GM12878 (cell line): ENCODE results near the gene SGIP1. TPM values are rescaled to one million over a fixed set of nuclear protein-coding genes. Genes with fewer than 3 reads are reported as not detected.

Experiments
- BHLHE40 ChIP-seq, 2 experiments: fragments of 450-650 bp in 1 of 2; IDR thresholded peaks; 2 replicates each; pipeline ENCODE4 v1.6.1; 2011 to 2017; ENCODE audit warnings: low read depth in 2 of 2, borderline replicate concordance in 1 of 2, improper control_type of control experiment in 1 of 2, low read length in 1 of 2, mild to moderate bottlenecking in 1 of 2
- CEBPB ChIP-seq, 2 experiments: fragments of 150-350 bp in 1 of 2; IDR thresholded peaks; 2 replicates each; pipeline ENCODE4 v1.6.1; 2012 to 2014; ENCODE audit warnings: low read depth in 2 of 2, low read length in 2 of 2, borderline replicate concordance in 1 of 2, inconsistent platforms in 1 of 2
- ETV6 ChIP-seq, 2 experiments: fragments of 450-650 bp in 1 of 2; IDR thresholded peaks in 1 of 2; conservative IDR thresholded peaks in 1 of 2; 2 replicates each; pipeline ENCODE4 v1.6.1; 2014; ENCODE audit warnings: antibody characterized with exemption in 1 of 2, borderline replicate concordance in 1 of 2, low read depth in 1 of 2, mild to moderate bottlenecking in 1 of 2, moderate library complexity in 1 of 2
- IKZF2 ChIP-seq, 2 experiments: fragments of 450-650 bp; IDR thresholded peaks; 2 replicates each; pipeline ENCODE4 v1.6.1; 2017; ENCODE audit warnings: mild to moderate bottlenecking in 2 of 2, moderate library complexity in 2 of 2
- LARP7 ChIP-seq: fragments of 450-650 bp; IDR thresholded peaks from 2 replicates; pipeline ENCODE4 v1.6.1; 2017; ENCODE audit warnings: mild to moderate bottlenecking
- MTA2 ChIP-seq: fragments of 450-650 bp; IDR thresholded peaks from 2 replicates; pipeline ENCODE4 v1.6.1; 2016; ENCODE audit warnings: low read depth, mild to moderate bottlenecking, moderate library complexity
- NR2F1 ChIP-seq: fragments of 450-650 bp; conservative IDR thresholded peaks from 2 replicates; pipeline ENCODE4 v1.6.1; 2017; ENCODE audit warnings: mild to moderate bottlenecking
- POLR2AphosphoS5 ChIP-seq: IDR thresholded peaks from 2 replicates; pipeline ENCODE4 v1.6.1; 2011; ENCODE audit warnings: mild to moderate bottlenecking, low read length, inconsistent platforms
- RBBP5 ChIP-seq: fragments of 200-600 bp; sonication (generic); conservative IDR thresholded peaks from 2 replicates; pipeline ENCODE4 v1.6.1; 2016
- ZNF687 ChIP-seq: fragments of 450-650 bp; IDR thresholded peaks from 2 replicates; pipeline ENCODE4 v1.6.1; 2017; ENCODE audit warnings: mild to moderate bottlenecking, moderate library complexity
- polyA plus RNA-seq, 11 experiments: library from polyadenylated mRNA; depleted of rRNA in 4 of 11; unstranded in 6 of 11; stranded (reverse) in 5 of 11; fragments of >200 nt; fragmentation: Nextera tagmentation in 4 of 11; fragmentation: Illumina TruSeq in 1 of 11; extraction: Ambion mirVana in 4 of 11; extraction: Trizol in 1 of 11; gene quantifications; 1 replicate in 1 of 11; 2 replicates in 10 of 11; pipeline versions ENCODE4 v1.2.1 to v1.2.3, GENCODE V29; 2011 to 2016; ENCODE audit warnings: inconsistent platforms in 2 of 11, missing spikeins in 2 of 11, low read depth in 1 of 11
- total RNA-seq, 4 experiments: library from RNA; depleted of rRNA in 3 of 4; stranded (reverse); fragments of >200 nt in 3 of 4; fragmentation: Illumina TruSeq in 1 of 4; extraction: Trizol in 1 of 4; gene quantifications; 2 replicates each; pipeline versions ENCODE4 v1.2.1 to v1.2.3, GENCODE V29; 2013 to 2021
- TF ChIP-seq, protein P1 (sequence below): fragments of 450-650 bp; IDR thresholded peaks from 2 replicates; pipeline ENCODE4 v1.6.1; 2016; ENCODE audit warnings: mild to moderate bottlenecking, moderate library complexity, borderline replicate concordance
- TF ChIP-seq, protein P2 (sequence below): fragments of 450-650 bp; IDR thresholded peaks from 2 replicates; pipeline ENCODE4 v1.6.1; 2017; ENCODE audit warnings: borderline replicate concordance

The SGIP1 gene
- total and polyA plus RNA-seq, 10 of the 15 experiments (the other 5 are each of a cell fraction or from before 2014, with no cell fraction given): 0.15 TPM; not detected in 9

- no peak for TF ChIP-seq ZNF687
- TF ChIP-seq NR2F1: no peak
- TF ChIP-seq MTA2: no peak
- TF ChIP-seq ETV6 (conservative IDR thresholded peaks at IDR 0.05 in 1 of 2, IDR thresholded peaks at IDR 0.05 in 1 of 2; ENCODE audit: borderline replicate concordance in 1 of 2, low read depth in 1 of 2): no peak
- no peak for TF ChIP-seq BHLHE40 (IDR thresholded peaks at IDR 0.05; ENCODE audit: borderline replicate concordance in 1 of 2, low read depth in 2 of 2, low read length in 1 of 2)
- TF ChIP-seq, protein P1, sequence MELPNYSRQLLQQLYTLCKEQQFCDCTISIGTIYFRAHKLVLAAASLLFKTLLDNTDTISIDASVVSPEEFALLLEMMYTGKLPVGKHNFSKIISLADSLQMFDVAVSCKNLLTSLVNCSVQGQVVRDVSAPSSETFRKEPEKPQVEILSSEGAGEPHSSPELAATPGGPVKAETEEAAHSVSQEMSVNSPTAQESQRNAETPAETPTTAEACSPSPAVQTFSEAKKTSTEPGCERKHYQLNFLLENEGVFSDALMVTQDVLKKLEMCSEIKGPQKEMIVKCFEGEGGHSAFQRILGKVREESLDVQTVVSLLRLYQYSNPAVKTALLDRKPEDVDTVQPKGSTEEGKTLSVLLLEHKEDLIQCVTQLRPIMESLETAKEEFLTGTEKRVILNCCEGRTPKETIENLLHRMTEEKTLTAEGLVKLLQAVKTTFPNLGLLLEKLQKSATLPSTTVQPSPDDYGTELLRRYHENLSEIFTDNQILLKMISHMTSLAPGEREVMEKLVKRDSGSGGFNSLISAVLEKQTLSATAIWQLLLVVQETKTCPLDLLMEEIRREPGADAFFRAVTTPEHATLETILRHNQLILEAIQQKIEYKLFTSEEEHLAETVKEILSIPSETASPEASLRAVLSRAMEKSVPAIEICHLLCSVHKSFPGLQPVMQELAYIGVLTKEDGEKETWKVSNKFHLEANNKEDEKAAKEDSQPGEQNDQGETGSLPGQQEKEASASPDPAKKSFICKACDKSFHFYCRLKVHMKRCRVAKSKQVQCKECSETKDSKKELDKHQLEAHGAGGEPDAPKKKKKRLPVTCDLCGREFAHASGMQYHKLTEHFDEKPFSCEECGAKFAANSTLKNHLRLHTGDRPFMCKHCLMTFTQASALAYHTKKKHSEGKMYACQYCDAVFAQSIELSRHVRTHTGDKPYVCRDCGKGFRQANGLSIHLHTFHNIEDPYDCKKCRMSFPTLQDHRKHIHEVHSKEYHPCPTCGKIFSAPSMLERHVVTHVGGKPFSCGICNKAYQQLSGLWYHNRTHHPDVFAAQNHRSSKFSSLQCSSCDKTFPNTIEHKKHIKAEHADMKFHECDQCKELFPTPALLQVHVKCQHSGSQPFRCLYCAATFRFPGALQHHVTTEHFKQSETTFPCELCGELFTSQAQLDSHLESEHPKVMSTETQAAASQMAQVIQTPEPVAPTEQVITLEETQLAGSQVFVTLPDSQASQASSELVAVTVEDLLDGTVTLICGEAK: no peak
- TF ChIP-seq, protein P2, sequence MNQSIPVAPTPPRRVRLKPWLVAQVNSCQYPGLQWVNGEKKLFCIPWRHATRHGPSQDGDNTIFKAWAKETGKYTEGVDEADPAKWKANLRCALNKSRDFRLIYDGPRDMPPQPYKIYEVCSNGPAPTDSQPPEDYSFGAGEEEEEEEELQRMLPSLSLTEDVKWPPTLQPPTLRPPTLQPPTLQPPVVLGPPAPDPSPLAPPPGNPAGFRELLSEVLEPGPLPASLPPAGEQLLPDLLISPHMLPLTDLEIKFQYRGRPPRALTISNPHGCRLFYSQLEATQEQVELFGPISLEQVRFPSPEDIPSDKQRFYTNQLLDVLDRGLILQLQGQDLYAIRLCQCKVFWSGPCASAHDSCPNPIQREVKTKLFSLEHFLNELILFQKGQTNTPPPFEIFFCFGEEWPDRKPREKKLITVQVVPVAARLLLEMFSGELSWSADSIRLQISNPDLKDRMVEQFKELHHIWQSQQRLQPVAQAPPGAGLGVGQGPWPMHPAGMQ: no peak
- TF ChIP-seq CEBPB (IDR thresholded peaks at IDR 0.05; ENCODE audit: borderline replicate concordance in 1 of 2, low read depth in 2 of 2, low read length in 2 of 2): no peak
- no peak for TF ChIP-seq POLR2AphosphoS5
- no peak for TF ChIP-seq LARP7
- no peak for TF ChIP-seq RBBP5
- no peak for TF ChIP-seq IKZF2 (IDR thresholded peaks at IDR 0.05)
Measured at GRCh38 chr1:66537718-66538117, 3.8 kb downstream of the SGIP1 start (continued).
